Gastroesophageal sphincter (tissue), 4 donors: ENCODE results near the gene KCNMA1. TPM values are rescaled to one million over a fixed set of nuclear protein-coding genes. Genes with fewer than 3 reads are reported as not detected.
"Not testable (repeated sequence)": the region's sequence is repeated elsewhere in the genome, so short reads cannot be mapped to it uniquely, and the experiment has no call there.

ENCODE experiments used
- ATAC-seq: fragments of 150-250 bp; one replicate; pipeline ENCODE4 v1.9.1; 2016; ENCODE audit warnings: mild to moderate bottlenecking, moderate library complexity
- H3K27ac ChIP-seq, 4 donors: fragments of 200-600 bp; sonication (generic) in 3 of 4; 1 replicate in 3 of 4; 2 replicates in 1 of 4; pipeline ENCODE4 v1.5.1; 2016 to 2019
- H3K27me3 ChIP-seq: fragments of 200-600 bp; sonication (generic); one replicate; pipeline ENCODE4 v1.5.1; 2019
- H3K36me3 ChIP-seq, 2 donors: fragments of 200-600 bp; sonication (generic); one replicate each; pipeline ENCODE4 v1.5.1; 2019; ENCODE audit warnings: control low read depth in 1 of 2
- H3K4me1 ChIP-seq, 3 donors: fragments of 200-600 bp; sonication (generic); 1 replicate in 2 of 3; 2 replicates in 1 of 3; pipeline ENCODE4 v1.5.1; 2016 to 2019; ENCODE audit warnings: control low read depth in 2 of 3
- H3K4me3 ChIP-seq, 2 donors: fragments of 200-600 bp; sonication (generic); one replicate each; pipeline ENCODE4 v1.5.1; 2019; ENCODE audit warnings: mild to moderate bottlenecking in 1 of 2, moderate library complexity in 1 of 2
- H3K9me3 ChIP-seq, 3 donors: fragments of 200-600 bp; sonication (generic); one replicate each; pipeline ENCODE4 v1.5.1; 2017 to 2019; ENCODE audit warnings: control low read depth in 2 of 3
- EP300 ChIP-seq: sonication (generic); formaldehyde crosslinking; IDR thresholded peaks from one replicate; pipeline ENCODE4 v1.6.1; 2017; ENCODE audit warnings: antibody characterized with exemption, mild to moderate bottlenecking
- POLR2A ChIP-seq, 2 donors: fragments of 450-650 bp; IDR thresholded peaks; one replicate each; pipeline ENCODE4 v1.6.1; 2017; ENCODE audit warnings: antibody characterized with exemption in 2 of 2, mild to moderate bottlenecking in 2 of 2, moderate library complexity in 1 of 2
- POLR2AphosphoS5 ChIP-seq: sonication (generic); formaldehyde crosslinking; IDR thresholded peaks from one replicate; pipeline ENCODE4 v1.6.1; 2017; ENCODE audit warnings: antibody characterized with exemption
- WGBS, 2 donors: methylation state at CpG; one replicate each; pipeline ENCODE4 v1.1.5; 2018; ENCODE audit warnings: low coverage in 1 of 2; 5-methylcytosine and 5-hydroxymethylcytosine counted together
- total RNA-seq, 4 donors: library from RNA; depleted of rRNA; stranded (reverse); fragments of >200 nt; gene quantifications; one replicate each; pipeline ENCODE4 v1.1.0, GENCODE V29; 2016
- TF ChIP-seq, protein P1 (sequence below), 4 experiments: fragments of 200-600 bp in 2 of 4; fragments of 450-650 bp in 2 of 4; sonication (generic) in 1 of 4; IDR thresholded peaks; one replicate each; pipeline ENCODE4 v1.5.1; 2017 to 2019; ENCODE audit warnings: antibody characterized with exemption in 4 of 4, mild to moderate bottlenecking in 2 of 4, moderate library complexity in 2 of 4

KCNMA1 gene
- total RNA-seq, 4 donors from 2014 or later, result 168 to 389 (median 323) TPM

DNA sequence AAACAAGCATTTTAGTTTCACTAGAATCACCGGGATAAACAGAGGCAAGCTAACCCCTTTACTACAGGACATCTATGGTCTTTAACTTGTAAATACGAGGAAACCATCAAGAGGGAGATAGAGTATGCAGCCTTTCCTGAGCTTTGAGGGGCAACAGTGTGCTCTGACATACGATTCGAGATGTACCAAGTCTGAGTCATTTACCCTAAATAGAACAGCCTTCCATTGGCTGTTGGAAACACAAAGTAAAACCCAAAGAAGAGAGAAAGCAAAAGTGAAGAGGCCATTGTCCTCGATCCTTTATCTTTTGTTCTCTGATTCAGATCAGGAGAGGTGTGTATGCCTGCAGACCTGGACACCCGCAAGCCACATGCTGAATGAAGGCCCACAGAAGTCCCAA, 289.5 kb downstream of the KCNMA1 start:
- Histone ChIP-seq H3K4me1 (peaks cover 7 to 38% (median 7%) of the 10 kb centered on the region in 3 donors), H3K27ac (no peak overlapping the region), H3K9me3 (no peaks in the 10 kb centered on the region), H3K36me3 (no peaks in the 10 kb centered on the region), H3K4me3 (no peak overlapping the region), H3K27me3 (no peaks in the 10 kb centered on the region)
- TF ChIP-seq EP300 (no peak), POLR2A (IDR thresholded peaks at IDR 0.05) (no peak), POLR2AphosphoS5 (no peak)
- TF ChIP-seq, protein P1, sequence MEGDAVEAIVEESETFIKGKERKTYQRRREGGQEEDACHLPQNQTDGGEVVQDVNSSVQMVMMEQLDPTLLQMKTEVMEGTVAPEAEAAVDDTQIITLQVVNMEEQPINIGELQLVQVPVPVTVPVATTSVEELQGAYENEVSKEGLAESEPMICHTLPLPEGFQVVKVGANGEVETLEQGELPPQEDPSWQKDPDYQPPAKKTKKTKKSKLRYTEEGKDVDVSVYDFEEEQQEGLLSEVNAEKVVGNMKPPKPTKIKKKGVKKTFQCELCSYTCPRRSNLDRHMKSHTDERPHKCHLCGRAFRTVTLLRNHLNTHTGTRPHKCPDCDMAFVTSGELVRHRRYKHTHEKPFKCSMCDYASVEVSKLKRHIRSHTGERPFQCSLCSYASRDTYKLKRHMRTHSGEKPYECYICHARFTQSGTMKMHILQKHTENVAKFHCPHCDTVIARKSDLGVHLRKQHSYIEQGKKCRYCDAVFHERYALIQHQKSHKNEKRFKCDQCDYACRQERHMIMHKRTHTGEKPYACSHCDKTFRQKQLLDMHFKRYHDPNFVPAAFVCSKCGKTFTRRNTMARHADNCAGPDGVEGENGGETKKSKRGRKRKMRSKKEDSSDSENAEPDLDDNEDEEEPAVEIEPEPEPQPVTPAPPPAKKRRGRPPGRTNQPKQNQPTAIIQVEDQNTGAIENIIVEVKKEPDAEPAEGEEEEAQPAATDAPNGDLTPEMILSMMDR (IDR thresholded peaks at IDR 0.05), result no peak
- ATAC-seq, result no peak
- 55 to 74% methylated on average over 5 to 6 of the region's 6 CpGs for WGBS, 2 donors

DNA sequence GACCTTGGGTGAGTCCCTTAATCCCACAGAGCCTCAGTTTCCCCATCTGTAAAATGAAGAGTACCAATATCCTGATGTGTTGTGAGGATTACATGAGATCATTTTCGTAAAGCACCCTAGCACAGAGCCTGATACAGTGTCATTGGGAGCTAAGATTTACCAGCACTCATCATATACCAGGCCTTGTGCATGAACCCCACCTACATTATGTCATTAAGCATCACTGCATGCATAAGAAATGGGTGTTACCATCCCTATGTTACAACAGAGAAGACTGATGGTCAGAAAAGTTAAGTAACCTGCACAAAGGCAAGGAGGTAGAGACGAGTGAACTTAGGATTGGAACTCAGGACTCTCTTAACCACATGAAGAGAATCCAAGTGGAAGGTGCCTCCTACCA, 290.6 kb downstream of the KCNMA1 start:
- Histone ChIP-seq H3K27me3 (no peaks in the 10 kb centered on the region), H3K4me1 (peaks cover 6 to 30% (median 7%) of the 10 kb centered on the region in 3 donors), H3K9me3 (no peaks in the 10 kb centered on the region), H3K27ac (no peak overlapping the region), H3K4me3 (no peak overlapping the region), H3K36me3 (no peaks in the 10 kb centered on the region)
- ATAC-seq, result no peak
- TF ChIP-seq POLR2AphosphoS5, result no peak
- TF ChIP-seq, protein P1 (IDR thresholded peaks at IDR 0.05), result no peak
- TF ChIP-seq EP300, result no peak
- TF ChIP-seq POLR2A (IDR thresholded peaks at IDR 0.05), result no peak
- 25 to 39% methylated on average over 2 of the region's 2 CpGs for WGBS, 2 donors

DNA sequence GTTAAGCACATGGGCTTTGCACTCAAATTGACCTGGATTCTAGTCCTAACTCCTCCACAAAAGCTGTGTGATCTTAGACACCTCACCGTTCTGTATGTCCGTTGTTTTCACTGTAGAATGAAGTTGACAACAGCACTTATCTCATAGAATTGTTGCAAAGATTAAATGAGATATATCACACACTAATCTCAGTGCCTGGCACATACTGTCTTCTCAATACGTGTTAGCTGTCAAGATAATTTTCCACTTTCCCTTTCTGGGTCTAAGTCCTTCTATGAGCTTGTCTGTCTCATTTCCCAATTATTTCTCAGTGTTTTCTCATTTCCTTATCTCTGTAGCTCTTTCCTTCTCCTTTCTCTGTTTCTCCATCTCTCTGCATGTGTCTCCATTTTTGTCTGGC, 296.6 kb downstream of the KCNMA1 start:
- Histone ChIP-seq H3K27ac (no peak overlapping the region), H3K4me1 (peaks cover 0 to 23% (median 0%) of the 10 kb centered on the region in 3 donors), H3K36me3 (no peaks in the 10 kb centered on the region), H3K4me3 (no peak overlapping the region), H3K9me3 (peaks cover 0 to 9% (median 0%) of the 10 kb centered on the region in 3 donors), H3K27me3 (no peaks in the 10 kb centered on the region)
- TF ChIP-seq POLR2A (IDR thresholded peaks at IDR 0.05) (no peak), EP300 (no peak), POLR2AphosphoS5 (no peak)
- TF ChIP-seq, protein P1 (IDR thresholded peaks at IDR 0.05), result no peak
- no peak for ATAC-seq
- WGBS, 2 donors, result 59 to 79% methylated on average over 3 of the region's 3 CpGs

DNA sequence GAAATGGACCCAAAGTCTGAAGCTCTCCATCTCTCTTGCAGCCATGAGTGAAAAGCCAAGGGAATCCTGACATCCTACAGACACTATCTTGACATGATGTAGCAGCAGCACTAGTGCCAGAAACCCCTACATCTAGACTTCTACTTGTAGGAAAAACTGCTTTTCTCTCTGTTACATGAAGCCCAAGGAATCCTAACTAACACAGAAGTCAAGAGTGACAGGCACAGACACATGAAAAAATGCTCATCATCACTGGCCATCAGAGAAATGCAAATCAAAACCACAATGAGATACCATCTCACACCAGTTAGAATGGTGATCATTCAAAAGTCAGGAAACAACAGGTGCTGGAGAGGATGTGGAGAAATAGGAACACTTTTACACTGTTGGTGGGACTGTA, 297.7 kb downstream of the KCNMA1 start:
- H3K9me3 ChIP-seq, H3K36me3 ChIP-seq, H3K27me3 ChIP-seq, H3K4me3 ChIP-seq, ATAC-seq, H3K27ac ChIP-seq: not testable (repeated sequence)
- peaks cover 0 to 30% (median 0%) of the 10 kb centered on the region in 3 donors for H3K4me1 ChIP-seq

DNA sequence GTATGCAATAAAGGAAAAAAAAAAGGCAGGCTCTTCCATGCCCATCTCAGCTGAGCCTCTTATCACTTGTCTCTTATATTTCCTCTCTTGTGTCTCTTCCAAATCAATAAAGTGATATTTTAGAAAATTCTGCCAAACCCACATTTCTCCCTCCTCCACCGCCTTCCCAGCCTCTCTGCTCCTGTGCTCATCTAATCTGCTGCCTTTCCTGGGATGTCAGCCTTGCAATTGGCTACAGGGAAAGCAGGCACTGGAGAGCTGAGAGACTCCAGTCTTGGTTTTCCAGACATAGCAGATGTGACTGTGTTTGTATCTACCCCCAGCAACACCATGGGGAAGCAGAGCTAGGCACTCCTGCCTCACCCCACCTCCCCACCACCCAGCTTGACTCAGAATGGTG, 298.4 kb downstream of the KCNMA1 start:
- Histone ChIP-seq H3K4me1 (peaks cover 0 to 30% (median 0%) of the 10 kb centered on the region in 3 donors), H3K27me3 (no peaks in the 10 kb centered on the region), H3K36me3 (no peaks in the 10 kb centered on the region), H3K9me3 (peaks cover 0 to 9% (median 0%) of the 10 kb centered on the region in 3 donors), H3K4me3 (no peak overlapping the region), H3K27ac (no peak overlapping the region)
- WGBS, 2 donors, result 100% methylated on average over 1 of the region's 1 CpG
- no peak for TF ChIP-seq POLR2AphosphoS5
- TF ChIP-seq EP300, result no peak
- TF ChIP-seq, protein P1 (IDR thresholded peaks at IDR 0.05), result no peak
- no peak for TF ChIP-seq POLR2A (IDR thresholded peaks at IDR 0.05)
- no peak for ATAC-seq
